RWPE2 (cell line): ENCODE results near the gene GRM3.

Source experiments
- ATAC-seq: fragments of 200-7000 bp; cut with Tn5 transposase; 3 replicates; pipeline ENCODE4 v1.9.1; 2021; ENCODE audit warnings: low read depth
- DNase-seq: peaks from one replicate; pipeline ENCODE4 v3.0.0-alpha.2; 2020; ENCODE audit warnings: low spot score
- H3K27ac ChIP-seq: fragments of 450-650 bp; 2 replicates; pipeline ENCODE4 v1.5.1; 2017; ENCODE audit warnings: mild to moderate bottlenecking; ENCODE audit not compliant: poor library complexity, severe bottlenecking
- H3K27me3 ChIP-seq: fragments of 250-450 bp; sonication (Bioruptor Pico); 2 replicates; pipeline ENCODE4 v1.5.1; 2021; ENCODE audit warnings: mild to moderate bottlenecking, moderate library complexity; ENCODE audit not compliant: insufficient read depth, poor library complexity, severe bottlenecking
- H3K36me3 ChIP-seq: fragments of 250-450 bp; sonication (Bioruptor Pico); 2 replicates; pipeline ENCODE4 v1.5.1; 2020; ENCODE audit warnings: low read depth, mild to moderate bottlenecking, moderate library complexity
- H3K4me1 ChIP-seq: fragments of 250-450 bp; sonication (Bioruptor Pico); 2 replicates; pipeline ENCODE4 v1.5.1; 2021; ENCODE audit warnings: mild to moderate bottlenecking, moderate library complexity; ENCODE audit not compliant: insufficient read depth, poor library complexity, severe bottlenecking
- H3K4me3 ChIP-seq: fragments of 250-450 bp; sonication (Bioruptor Pico); 2 replicates; pipeline ENCODE4 v1.5.1; 2021; ENCODE audit warnings: mild to moderate bottlenecking, moderate library complexity; ENCODE audit not compliant: severe bottlenecking
- H3K9me3 ChIP-seq: fragments of 250-450 bp; sonication (Bioruptor Pico); 2 replicates; pipeline ENCODE4 v1.5.1; 2021; ENCODE audit warnings: mild to moderate bottlenecking, moderate library complexity; ENCODE audit not compliant: severe bottlenecking
- TF ChIP-seq, protein P1 (sequence below): fragments of 450-650 bp; IDR thresholded peaks from one replicate; pipeline ENCODE4 v1.5.1; 2017; ENCODE audit warnings: mild to moderate bottlenecking, moderate library complexity; ENCODE audit not compliant: poor library complexity, severe bottlenecking

Gene GRM3

DNA sequence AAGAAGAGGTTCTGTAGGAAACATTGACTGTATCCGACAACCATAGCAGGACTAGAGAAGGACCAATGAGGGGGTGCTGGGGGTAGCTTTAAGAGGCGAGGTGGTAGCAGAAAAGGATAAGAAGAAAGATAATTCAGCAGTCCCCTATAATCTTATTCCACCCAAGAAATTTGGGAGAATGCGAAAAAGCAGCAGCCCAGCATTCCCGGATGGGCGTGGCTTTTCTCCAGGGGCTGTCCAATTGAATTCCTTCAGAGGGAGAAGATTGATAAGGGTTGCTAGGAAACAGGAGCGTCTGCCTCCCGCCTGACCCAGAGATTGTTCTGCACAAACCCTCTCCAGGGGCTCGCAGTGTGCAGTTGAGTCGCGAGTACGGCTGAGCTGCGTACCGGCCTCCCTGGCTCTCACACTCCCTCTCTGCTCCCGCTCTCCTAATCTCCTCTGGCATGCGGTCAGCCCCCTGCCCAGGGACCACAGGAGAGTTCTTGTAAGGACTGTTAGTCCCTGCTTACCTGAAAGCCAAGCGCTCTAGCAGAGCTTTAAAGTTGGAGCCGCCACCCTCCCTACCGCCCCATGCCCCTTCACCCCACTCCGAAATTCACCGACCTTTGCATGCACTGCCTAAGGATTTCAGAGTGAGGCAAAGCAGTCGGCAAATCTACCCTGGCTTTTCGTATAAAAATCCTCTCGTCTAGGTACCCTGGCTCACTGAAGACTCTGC is at the start of gene GRM3:
Gene GRM3 (plus strand): TSS at position 349 of the 721 bp plus-strand sequence. CDS start 121,237 bp downstream, outside the sequence.
- ATAC-seq (peak; percentile 36; the same call in 2 of the 3 replicates), DNase-seq (no peak)
- H3K9me3 ChIP-seq: no peaks in the 10 kb centered on the region
- TF ChIP-seq, protein P1, sequence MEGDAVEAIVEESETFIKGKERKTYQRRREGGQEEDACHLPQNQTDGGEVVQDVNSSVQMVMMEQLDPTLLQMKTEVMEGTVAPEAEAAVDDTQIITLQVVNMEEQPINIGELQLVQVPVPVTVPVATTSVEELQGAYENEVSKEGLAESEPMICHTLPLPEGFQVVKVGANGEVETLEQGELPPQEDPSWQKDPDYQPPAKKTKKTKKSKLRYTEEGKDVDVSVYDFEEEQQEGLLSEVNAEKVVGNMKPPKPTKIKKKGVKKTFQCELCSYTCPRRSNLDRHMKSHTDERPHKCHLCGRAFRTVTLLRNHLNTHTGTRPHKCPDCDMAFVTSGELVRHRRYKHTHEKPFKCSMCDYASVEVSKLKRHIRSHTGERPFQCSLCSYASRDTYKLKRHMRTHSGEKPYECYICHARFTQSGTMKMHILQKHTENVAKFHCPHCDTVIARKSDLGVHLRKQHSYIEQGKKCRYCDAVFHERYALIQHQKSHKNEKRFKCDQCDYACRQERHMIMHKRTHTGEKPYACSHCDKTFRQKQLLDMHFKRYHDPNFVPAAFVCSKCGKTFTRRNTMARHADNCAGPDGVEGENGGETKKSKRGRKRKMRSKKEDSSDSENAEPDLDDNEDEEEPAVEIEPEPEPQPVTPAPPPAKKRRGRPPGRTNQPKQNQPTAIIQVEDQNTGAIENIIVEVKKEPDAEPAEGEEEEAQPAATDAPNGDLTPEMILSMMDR: no peak
- no peak within 1 kb of the TSS for H3K27ac ChIP-seq
- no peak within 1 kb of the TSS for H3K4me3 ChIP-seq
- no peaks in the 10 kb centered on the region for H3K4me1 ChIP-seq
- H3K36me3 ChIP-seq: no peaks in the 10 kb centered on the region
- H3K27me3 ChIP-seq: peaks cover 57% of the 10 kb centered on the region

DNA sequence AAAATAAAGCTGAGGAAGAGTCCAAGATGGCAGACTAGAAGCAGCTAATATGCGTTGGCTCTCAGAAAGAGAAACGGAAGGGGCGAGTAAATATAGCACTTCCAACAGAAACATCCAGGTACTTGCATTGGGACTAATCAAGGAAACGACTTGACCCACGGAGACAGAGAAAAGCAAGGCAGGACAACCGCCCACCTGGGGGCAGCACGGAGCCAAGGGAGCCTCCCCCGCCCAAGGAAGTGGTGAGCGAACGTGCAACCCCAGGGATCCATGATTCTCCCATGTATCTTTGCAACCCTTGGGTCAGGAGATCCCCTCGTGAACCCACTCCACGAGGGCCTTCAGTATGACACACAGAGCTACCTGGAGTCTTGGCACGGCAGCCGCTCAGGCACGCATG is 45.4 kb upstream of the GRM3 start:
- no peaks in the 10 kb centered on the region for H3K9me3 ChIP-seq
- no peaks in the 10 kb centered on the region for H3K36me3 ChIP-seq
- H3K27ac ChIP-seq: no peak overlapping the region
- H3K4me1 ChIP-seq: no peaks in the 10 kb centered on the region
- ATAC-seq: no peak
- peaks cover 13% of the 10 kb centered on the region for H3K27me3 ChIP-seq
- no peak overlapping the region for H3K4me3 ChIP-seq
- no peak for DNase-seq
- TF ChIP-seq, protein P1: peak; percentile 21

DNA sequence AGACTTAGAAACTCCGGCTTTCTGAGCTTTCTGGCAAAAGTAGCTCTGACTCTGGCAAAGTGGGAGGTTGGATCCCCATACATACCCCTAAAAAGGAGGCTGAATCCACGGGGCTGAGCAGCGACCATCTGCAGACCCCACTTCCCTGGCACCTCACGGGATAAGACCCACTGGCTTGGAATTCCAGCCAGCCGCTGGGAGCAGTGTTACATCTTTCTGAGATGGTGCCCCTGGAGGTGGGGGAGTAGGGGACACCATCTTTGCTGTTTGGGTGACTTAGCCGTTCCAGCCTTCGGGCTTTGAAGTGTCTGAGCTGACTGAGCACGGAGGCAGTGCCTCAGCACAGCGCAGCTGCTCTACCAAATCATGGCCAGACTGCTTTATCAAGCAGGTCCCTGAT is 45.0 kb upstream of the GRM3 start:
- Histone ChIP-seq H3K36me3 (no peaks in the 10 kb centered on the region), H3K27me3 (peaks cover 13% of the 10 kb centered on the region), H3K27ac (no peak overlapping the region), H3K4me3 (no peak overlapping the region), H3K4me1 (no peaks in the 10 kb centered on the region), H3K9me3 (no peaks in the 10 kb centered on the region)
- TF ChIP-seq, protein P1: no peak
- no peak for DNase-seq
- no peak for ATAC-seq

DNA sequence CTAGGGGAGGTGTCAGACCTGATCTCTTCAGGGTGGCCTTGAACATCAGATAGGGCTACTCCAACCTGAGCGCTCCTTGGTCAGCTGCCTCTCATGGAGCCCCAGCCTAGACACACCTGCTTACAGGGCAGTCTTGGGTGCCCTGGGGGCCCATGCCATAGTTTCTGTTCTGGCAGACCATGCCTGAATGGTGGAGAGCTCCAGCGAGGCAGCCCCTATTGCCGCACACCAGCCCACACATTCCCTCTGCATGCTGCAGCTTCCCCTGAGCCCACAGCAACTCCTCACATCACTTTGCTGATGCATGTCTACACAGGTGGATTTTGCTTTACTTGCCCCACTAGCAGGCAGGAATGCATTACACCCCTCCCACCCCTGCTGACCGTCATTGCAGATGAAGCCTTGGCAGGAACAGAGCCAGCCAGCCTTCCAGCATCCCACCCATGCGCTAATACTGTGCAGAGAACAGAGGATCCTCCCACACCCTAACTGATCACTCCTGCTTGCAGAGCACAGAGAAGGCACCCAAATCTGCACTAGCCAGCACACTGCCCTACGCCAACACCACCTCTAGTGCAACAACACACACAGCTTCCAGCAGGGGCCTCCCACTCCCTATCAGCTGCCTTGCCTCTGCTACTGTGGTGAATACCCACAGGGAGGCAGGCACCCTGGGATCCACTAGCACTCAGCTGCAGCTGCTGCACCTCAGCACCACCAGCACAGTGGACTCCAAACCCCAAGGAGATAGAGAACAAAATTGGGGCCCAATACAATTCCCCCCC is 43.0 kb upstream of the GRM3 start:
- DNase-seq: no peak
- H3K36me3 ChIP-seq: no peaks in the 10 kb centered on the region
- H3K27ac ChIP-seq: no peak overlapping the region
- no peaks in the 10 kb centered on the region for H3K4me1 ChIP-seq
- H3K4me3 ChIP-seq: no peak overlapping the region
- peaks cover 5% of the 10 kb centered on the region for H3K27me3 ChIP-seq
- no peaks in the 10 kb centered on the region for H3K9me3 ChIP-seq
- no peak; the same call in 2 of the 3 replicates for ATAC-seq
- TF ChIP-seq, protein P1: no peak
